NCI-H1436 (cell line): ENCODE data around the gene KCNIP4.

Experiments
- DNase-seq: peaks from one replicate; lab custom pipeline; 2025; lab: John Stamatoyannopoulos, UW

KCNIP4 gene

GRCh38 chr4:21454831-21455230 lies 493.7 kb downstream of the KCNIP4 start:
- no peak for DNase-seq

- DNase-seq: no peak
These were observed 494.4 kb downstream of the KCNIP4 start for GRCh38 chr4:21454201-21454600.

GRCh38 chr4:21452931-21453330 lies 495.6 kb downstream of the KCNIP4 start:
- DNase-seq: no peak

GRCh38 chr4:21451032-21451431 lies 497.5 kb downstream of the KCNIP4 start:
- no peak for DNase-seq

GRCh38 chr4:21450331-21450730 lies 498.2 kb downstream of the KCNIP4 start:
- DNase-seq: no peak

GRCh38 chr4:21447301-21448054 lies 501.1 kb downstream of the KCNIP4 start:
- DNase-seq: no peak

- no peak for DNase-seq
These were observed 528.4 kb downstream of the KCNIP4 start for GRCh38 chr4:21420166-21420565.

- DNase-seq: no peak
These were observed 532.8 kb downstream of the KCNIP4 start for GRCh38 chr4:21415728-21416127.

- no peak for DNase-seq
These were observed 534.7 kb downstream of the KCNIP4 start for GRCh38 chr4:21413807-21414370.

GRCh38 chr4:21411086-21411485 lies 537.5 kb downstream of the KCNIP4 start:
- no peak for DNase-seq

GRCh38 chr4:21410372-21410771 lies 538.2 kb downstream of the KCNIP4 start:
- DNase-seq: no peak

- no peak for DNase-seq
These were observed 560.9 kb downstream of the KCNIP4 start for GRCh38 chr4:21387683-21388082.

- no peak for DNase-seq
These were observed 562.3 kb downstream of the KCNIP4 start for GRCh38 chr4:21386166-21386780.

- DNase-seq: no peak
These were observed 562.9 kb downstream of the KCNIP4 start for GRCh38 chr4:21385706-21386105.

GRCh38 chr4:21384609-21385008 lies 564.0 kb downstream of the KCNIP4 start:
- no peak for DNase-seq

GRCh38 chr4:21380861-21381260 lies 567.7 kb downstream of the KCNIP4 start:
- DNase-seq: no peak

- no peak for DNase-seq
These were observed 571.5 kb downstream of the KCNIP4 start for GRCh38 chr4:21377046-21377445.

- DNase-seq: no peak
These were observed 572.4 kb downstream of the KCNIP4 start for GRCh38 chr4:21376176-21376575.

- DNase-seq: no peak
These were observed 573.8 kb downstream of the KCNIP4 start for GRCh38 chr4:21374641-21375368.

- no peak for DNase-seq
These were observed 581.0 kb downstream of the KCNIP4 start for GRCh38 chr4:21367567-21367966.

GRCh38 chr4:21366840-21367239 lies 581.7 kb downstream of the KCNIP4 start:
- no peak for DNase-seq

- DNase-seq: no peak
These were observed 582.3 kb downstream of the KCNIP4 start for GRCh38 chr4:21366312-21366711.

- DNase-seq: no peak
These were observed 584.9 kb downstream of the KCNIP4 start for GRCh38 chr4:21363701-21364100.
